MG63 (cell line): Measurements from ENCODE around the gene ETNPPL. TPM values are rescaled to one million over a fixed set of nuclear protein-coding genes. Genes with fewer than 3 reads are reported as not detected.
"Not testable (repeated sequence)": the region's sequence is repeated elsewhere in the genome, so short reads cannot be mapped to it uniquely, and the experiment has no call there.

Experiments
- DNase-seq: peaks from one replicate; pipeline ENCODE4 v3.0.0-alpha.2; 2020
- H3K27me3 ChIP-seq: fragments of 250-450 bp; sonication (Bioruptor Pico); 2 replicates; pipeline ENCODE4 v1.5.1; 2020; ENCODE audit warnings: mild to moderate bottlenecking, moderate library complexity
- H3K36me3 ChIP-seq: fragments of 250-450 bp; sonication (Bioruptor Pico); 2 replicates; pipeline ENCODE4 v1.5.1; 2020; ENCODE audit warnings: mild to moderate bottlenecking, moderate library complexity
- H3K4me3 ChIP-seq: fragments of 250-450 bp; sonication (Bioruptor Pico); 2 replicates; pipeline ENCODE4 v1.5.1; 2020; ENCODE audit warnings: mild to moderate bottlenecking, moderate library complexity
- H3K9me3 ChIP-seq: fragments of 250-450 bp; sonication (Bioruptor Pico); 2 replicates; pipeline ENCODE4 v1.5.1; 2020; ENCODE audit warnings: mild to moderate bottlenecking, moderate library complexity
- total RNA-seq: library from RNA; depleted of rRNA; stranded (reverse); fragments of >200 nt; shearing (Covaris generic); gene quantifications from 2 replicates; pipeline ENCODE4 v1.2.3, GENCODE V29; 2014; ENCODE audit warnings: low replicate concordance

The ETNPPL gene
- total RNA-seq, 1 experiment from 2014 or later = not detected

- no peaks in the 10 kb centered on the region for H3K27me3 ChIP-seq
- H3K9me3 ChIP-seq = no peaks in the 10 kb centered on the region
Observed at GRCh38 chr4:108717386-108717785, 45.5 kb downstream of the ETNPPL start.

DNA sequence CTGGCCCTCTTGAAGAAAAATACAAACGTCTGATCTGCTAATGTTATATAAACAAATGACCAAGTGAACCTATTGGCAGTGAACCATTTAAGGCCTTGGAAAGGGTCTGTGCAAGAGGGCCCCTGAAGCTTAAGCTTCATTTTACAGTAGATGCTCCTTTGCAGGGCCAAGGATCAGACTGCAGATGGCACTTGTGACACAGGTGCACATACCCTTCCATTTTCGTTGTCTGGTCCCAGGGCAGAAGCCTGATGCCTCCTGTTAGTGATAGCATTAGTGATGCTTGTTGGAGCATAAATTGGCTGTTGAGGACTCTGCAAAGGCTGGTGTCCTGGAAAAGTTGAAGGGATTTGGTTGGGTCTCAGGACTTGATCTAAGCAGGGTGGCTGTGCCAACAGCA is 46.5 kb downstream of the ETNPPL start:
- Histone ChIP-seq H3K9me3 (no peaks in the 10 kb centered on the region), H3K27me3 (no peaks in the 10 kb centered on the region), H3K4me3 (no peak overlapping the region), H3K36me3 (no peaks in the 10 kb centered on the region)
- no peak for DNase-seq

More at GRCh38 chr4:108717386-108717785, 45.5 kb downstream of the ETNPPL start:
- no peak overlapping the region for H3K4me3 ChIP-seq
- no peak for DNase-seq
- no peaks in the 10 kb centered on the region for H3K36me3 ChIP-seq

- H3K27me3 ChIP-seq = no peaks in the 10 kb centered on the region
- no peak for DNase-seq
- H3K36me3 ChIP-seq = no peaks in the 10 kb centered on the region
- H3K9me3 ChIP-seq = no peaks in the 10 kb centered on the region
- no peak overlapping the region for H3K4me3 ChIP-seq
Observed at GRCh38 chr4:108714880-108715279, 48.0 kb downstream of the ETNPPL start.

DNA sequence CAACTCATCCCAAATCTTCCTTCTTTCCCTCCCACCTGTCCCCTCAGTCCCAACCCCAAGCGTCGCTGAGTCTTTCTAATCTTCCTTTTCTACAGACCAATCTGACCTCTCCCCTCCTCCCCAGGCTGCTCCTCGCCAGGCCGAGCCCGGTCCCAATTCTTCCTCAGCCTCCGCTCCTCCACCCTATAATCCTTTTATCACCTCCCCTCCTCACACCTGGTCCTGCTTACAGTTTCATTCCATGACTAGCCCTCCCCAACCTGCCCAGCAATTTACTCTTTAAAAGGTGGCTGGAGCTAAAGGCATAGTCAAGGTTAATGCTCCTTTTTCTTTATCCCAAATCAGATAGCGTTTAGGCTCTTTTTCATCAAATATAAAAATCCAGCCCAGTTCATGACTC is 52.3 kb downstream of the ETNPPL start:
- not testable (repeated sequence) for H3K36me3 ChIP-seq, H3K9me3 ChIP-seq, H3K4me3 ChIP-seq, H3K27me3 ChIP-seq, DNase-seq

GRCh38 chr4:108709722-108710121 is 53.1 kb downstream of the ETNPPL start:
- no peak for DNase-seq
- Histone ChIP-seq H3K9me3 (no peaks in the 10 kb centered on the region), H3K4me3 (no peak overlapping the region), H3K27me3 (no peaks in the 10 kb centered on the region), H3K36me3 (no peaks in the 10 kb centered on the region)

GRCh38 chr4:108709234-108709633 is 53.6 kb downstream of the ETNPPL start:
- no peak for DNase-seq
- Histone ChIP-seq H3K4me3 (no peak overlapping the region), H3K27me3 (no peaks in the 10 kb centered on the region), H3K36me3 (no peaks in the 10 kb centered on the region), H3K9me3 (no peaks in the 10 kb centered on the region)

- Histone ChIP-seq H3K36me3 (no peaks in the 10 kb centered on the region), H3K27me3 (no peaks in the 10 kb centered on the region), H3K4me3 (no peak overlapping the region), H3K9me3 (no peaks in the 10 kb centered on the region)
- DNase-seq = no peak
Observed at GRCh38 chr4:108706289-108706688, 56.6 kb downstream of the ETNPPL start.

DNA sequence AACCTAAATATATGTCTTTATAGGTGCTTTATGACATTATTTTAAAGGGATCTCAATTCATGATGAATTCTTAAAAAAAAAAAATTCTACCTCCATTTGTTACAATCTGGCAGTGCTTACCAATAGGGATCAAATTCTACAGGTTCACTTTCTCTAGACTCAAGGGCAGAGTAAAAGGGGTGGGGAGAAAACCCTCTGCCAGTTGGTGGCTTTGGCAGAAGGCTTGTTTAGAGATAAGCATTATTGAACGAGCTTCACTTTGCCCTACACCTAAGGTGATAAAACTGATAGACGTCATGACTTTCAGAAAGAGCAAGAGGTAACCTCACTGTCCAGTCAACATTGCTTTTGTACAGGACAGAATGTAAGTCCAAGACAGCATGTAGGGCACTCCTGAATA is 58.9 kb downstream of the ETNPPL start:
- no peak overlapping the region for H3K4me3 ChIP-seq
- DNase-seq = no peak
- H3K9me3 ChIP-seq = no peaks in the 10 kb centered on the region
- H3K27me3 ChIP-seq = no peaks in the 10 kb centered on the region
- no peaks in the 10 kb centered on the region for H3K36me3 ChIP-seq

DNA sequence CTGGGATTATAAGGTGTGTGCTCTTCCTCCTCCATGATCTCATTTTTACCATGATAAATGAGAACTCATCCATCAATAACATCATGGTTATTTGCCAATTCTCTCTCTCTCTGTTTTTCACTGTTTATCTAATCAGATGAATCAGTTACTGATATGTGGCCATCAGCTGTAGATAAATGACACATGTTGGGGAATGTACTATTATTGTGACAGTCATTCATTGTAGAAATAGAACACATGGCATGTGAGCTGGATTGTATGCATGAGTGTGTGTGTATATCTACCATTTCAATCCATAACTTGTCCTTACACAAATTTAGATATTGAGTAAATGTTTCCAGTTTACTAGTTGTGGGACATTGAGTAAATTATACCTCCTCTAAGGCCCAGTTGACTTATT is 59.5 kb downstream of the ETNPPL start:
- no peak for DNase-seq
- Histone ChIP-seq H3K4me3 (no peak overlapping the region), H3K36me3 (no peaks in the 10 kb centered on the region), H3K27me3 (no peaks in the 10 kb centered on the region), H3K9me3 (no peaks in the 10 kb centered on the region)

GRCh38 chr4:108702960-108703359 is 59.9 kb downstream of the ETNPPL start:
- Histone ChIP-seq H3K27me3 (no peaks in the 10 kb centered on the region), H3K9me3 (no peaks in the 10 kb centered on the region), H3K36me3 (no peaks in the 10 kb centered on the region), H3K4me3 (no peak overlapping the region)
- DNase-seq = no peak

DNA sequence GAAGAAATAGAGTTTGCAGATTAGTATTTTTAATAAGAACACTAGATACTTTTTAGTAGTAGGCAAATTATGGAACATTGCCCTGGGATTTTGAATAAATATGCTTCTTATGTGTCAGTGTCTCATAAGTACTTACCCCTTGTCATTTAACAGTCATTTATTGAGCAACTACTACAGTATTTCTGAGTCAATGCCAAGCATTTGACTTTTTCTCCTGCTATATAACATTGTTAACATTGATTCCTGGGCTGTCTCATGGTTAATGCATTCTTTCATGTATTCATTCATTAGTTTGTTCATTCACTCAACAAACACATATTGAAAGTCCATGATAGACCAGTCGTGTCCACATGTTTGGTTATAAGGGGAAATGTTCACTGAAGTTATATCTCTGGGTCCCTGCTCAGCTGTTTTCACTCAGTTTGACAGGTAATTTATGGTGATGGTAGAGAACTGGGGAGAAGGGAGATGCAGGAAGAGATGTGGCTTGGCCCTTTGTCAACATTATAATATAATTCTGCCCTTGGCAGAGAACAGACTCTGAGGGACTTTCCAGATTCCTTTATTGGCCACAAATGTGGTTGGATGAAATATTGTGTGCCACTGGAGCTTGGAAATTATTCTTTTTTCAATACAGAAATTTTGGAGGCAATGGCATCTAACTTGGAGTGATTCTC is 62.6 kb downstream of the ETNPPL start:
- no peak overlapping the region for H3K4me3 ChIP-seq
- DNase-seq = no peak
- no peaks in the 10 kb centered on the region for H3K36me3 ChIP-seq

DNA sequence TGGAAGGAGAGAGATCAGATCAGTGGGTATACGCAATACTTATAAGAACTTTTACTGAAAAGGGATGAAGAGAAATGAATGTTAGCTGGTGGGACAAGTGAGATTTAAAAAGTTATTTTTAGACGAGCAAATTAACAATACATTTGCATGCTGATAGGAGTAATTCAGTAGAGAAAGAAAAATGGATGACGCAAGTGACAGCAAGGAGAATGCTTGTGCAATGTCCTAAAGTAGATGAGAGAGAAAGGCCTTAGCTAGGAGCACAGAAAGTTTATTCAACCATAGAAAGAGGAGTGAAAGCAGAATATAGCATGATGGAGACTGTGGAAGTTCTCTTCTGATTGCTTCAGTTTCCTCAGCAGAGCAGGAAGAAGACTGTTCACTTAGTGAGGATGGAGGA is 66.7 kb downstream of the ETNPPL start:
- Histone ChIP-seq H3K9me3 (no peaks in the 10 kb centered on the region), H3K27me3 (no peaks in the 10 kb centered on the region), H3K4me3 (no peak overlapping the region), H3K36me3 (no peaks in the 10 kb centered on the region)
- DNase-seq = no peak

More for the DNA sequence above, 62.6 kb downstream of the ETNPPL start:
- no peaks in the 10 kb centered on the region for H3K27me3 ChIP-seq
- no peaks in the 10 kb centered on the region for H3K9me3 ChIP-seq

DNA sequence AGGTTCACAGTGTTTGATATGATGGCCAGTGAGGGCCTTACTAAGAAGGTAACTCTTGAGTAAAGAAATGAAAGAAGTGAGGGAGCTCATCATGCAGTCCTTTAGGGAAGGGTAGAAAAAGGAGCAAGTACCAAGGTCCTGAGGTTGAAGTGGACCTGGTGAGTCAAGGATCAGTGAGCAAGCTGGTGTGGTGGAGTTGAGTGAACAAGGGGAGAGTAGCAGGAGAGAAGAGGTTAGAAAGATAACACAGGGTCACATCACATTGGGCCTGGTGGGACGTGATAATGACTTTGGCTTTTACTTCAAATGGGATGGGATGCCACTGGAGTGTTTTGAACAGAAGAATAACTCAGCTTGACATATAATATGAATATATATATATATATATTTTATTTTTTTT is 67.8 kb downstream of the ETNPPL start:
- Histone ChIP-seq H3K27me3 (no peaks in the 10 kb centered on the region), H3K4me3 (no peak overlapping the region), H3K36me3 (no peaks in the 10 kb centered on the region), H3K9me3 (no peaks in the 10 kb centered on the region)
- DNase-seq = no peak

- Histone ChIP-seq H3K9me3 (no peaks in the 10 kb centered on the region), H3K36me3 (no peaks in the 10 kb centered on the region), H3K4me3 (no peak overlapping the region), H3K27me3 (no peaks in the 10 kb centered on the region)
- no peak for DNase-seq
Observed at GRCh38 chr4:108694423-108694822, 68.4 kb downstream of the ETNPPL start.

DNA sequence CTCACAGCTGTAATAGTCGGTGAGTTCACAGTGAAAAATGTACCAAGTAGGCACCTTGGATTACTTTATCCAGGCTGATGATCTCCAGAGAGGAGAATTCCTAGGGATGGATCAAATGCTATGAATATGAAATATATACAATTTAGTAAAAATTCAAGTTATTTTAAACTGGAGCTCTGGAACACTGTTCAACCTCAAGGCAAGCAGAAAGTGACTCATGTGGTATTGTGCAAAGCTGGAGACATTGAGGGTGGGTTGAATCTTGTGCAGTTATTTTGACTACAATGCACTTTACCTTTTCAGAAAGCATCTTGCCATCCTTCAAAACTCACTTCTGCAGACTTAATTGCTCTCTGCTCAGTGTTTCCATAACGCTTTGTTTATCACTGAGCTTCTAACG is 69.0 kb downstream of the ETNPPL start:
- Histone ChIP-seq H3K27me3 (no peaks in the 10 kb centered on the region), H3K4me3 (no peak overlapping the region), H3K36me3 (no peaks in the 10 kb centered on the region), H3K9me3 (no peaks in the 10 kb centered on the region)
- DNase-seq = no peak

- Histone ChIP-seq H3K4me3 (no peak overlapping the region), H3K9me3 (no peaks in the 10 kb centered on the region), H3K27me3 (no peaks in the 10 kb centered on the region), H3K36me3 (no peaks in the 10 kb centered on the region)
- DNase-seq = no peak
Observed at GRCh38 chr4:108693211-108693610, 69.6 kb downstream of the ETNPPL start.
